NOMO-1 (cell line): ENCODE measurements around the gene ANKRD28.
"Not testable (repeated sequence)": the region's sequence is repeated elsewhere in the genome, so short reads cannot be mapped to it uniquely, and the experiment has no call there.

Source experiments
- DNase-seq, 2 experiments: peaks; one replicate each; lab custom pipeline; 2025; ENCODE audit not compliant: unreplicated experiment in 2 of 2; lab: John Stamatoyannopoulos, UW

Gene ANKRD28

GRCh38 chr3:15778332-15778858 is 19.4 kb downstream of the ANKRD28 start:
- no peak for DNase-seq

GRCh38 chr3:15774931-15775560 is 22.7 kb downstream of the ANKRD28 start:
- not testable (repeated sequence) for DNase-seq

GRCh38 chr3:15771444-15771843 is 26.3 kb downstream of the ANKRD28 start:
- DNase-seq = no peak

- DNase-seq = peak; percentile 4 to 54
Measured at GRCh38 chr3:15769256-15769915, 28.4 kb downstream of the ANKRD28 start.

GRCh38 chr3:15768421-15769255 is 29.1 kb downstream of the ANKRD28 start:
- DNase-seq = peak; percentile 6 to 49

- DNase-seq = no peak
Measured at GRCh38 chr3:15766406-15766805, 31.4 kb downstream of the ANKRD28 start.

GRCh38 chr3:15758295-15758694 is 39.5 kb downstream of the ANKRD28 start:
- DNase-seq = no peak

GRCh38 chr3:15757824-15758223 is 40.0 kb downstream of the ANKRD28 start:
- DNase-seq = no peak

GRCh38 chr3:15756505-15756904 is 41.3 kb downstream of the ANKRD28 start:
- no peak for DNase-seq

- no peak for DNase-seq
Measured at GRCh38 chr3:15755780-15756179, 42.0 kb downstream of the ANKRD28 start.

- DNase-seq = no peak
Measured at GRCh38 chr3:15755181-15755580, 42.6 kb downstream of the ANKRD28 start.

- DNase-seq = no peak
Measured at GRCh38 chr3:15754047-15754446, 43.7 kb downstream of the ANKRD28 start.

- no peak for DNase-seq
Measured at GRCh38 chr3:15753056-15753710, 44.6 kb downstream of the ANKRD28 start.

GRCh38 chr3:15750879-15751278 is 46.9 kb downstream of the ANKRD28 start:
- DNase-seq = no peak

- DNase-seq = no peak
Measured at GRCh38 chr3:15750143-15750542, 47.6 kb downstream of the ANKRD28 start.

GRCh38 chr3:15745896-15746295 is 51.9 kb downstream of the ANKRD28 start:
- DNase-seq = not testable (repeated sequence)

- no peak for DNase-seq
Measured at GRCh38 chr3:15744176-15744575, 53.6 kb downstream of the ANKRD28 start.

GRCh38 chr3:15743587-15744009 is 54.2 kb downstream of the ANKRD28 start:
- DNase-seq = no peak

- DNase-seq = not testable (repeated sequence)
Measured at GRCh38 chr3:15742236-15742635, 55.5 kb downstream of the ANKRD28 start.

GRCh38 chr3:15738616-15739005 is 59.2 kb downstream of the ANKRD28 start:
- DNase-seq = not testable (repeated sequence)

- DNase-seq = no peak
Measured at GRCh38 chr3:15731024-15731423, 66.8 kb downstream of the ANKRD28 start.
